Gastrocnemius medialis (tissue), 4 donors: Measurements from ENCODE around the gene HAAO. TPM values are rescaled to one million over a fixed set of nuclear protein-coding genes. Genes with fewer than 3 reads are reported as not detected.
A peak's percentile ranks its signal among the peaks of the same experiment; 100 is the strongest.

Experiments
- ATAC-seq, 2 donors: fragments of 150-250 bp; one replicate each; pipeline ENCODE4 v1.9.1; 2016
- DNase-seq, 2 donors: peaks; one replicate each; pipeline ENCODE4 v3.0.0-alpha.2; 2019
- H3K27ac ChIP-seq, 4 donors: fragments of 200-600 bp; sonication (generic); 1 replicate in 1 of 4; 2 replicates in 3 of 4; pipeline ENCODE4 v1.5.1; 2016 to 2018; ENCODE audit warnings: mild to moderate bottlenecking in 2 of 4, moderate library complexity in 1 of 4
- H3K27me3 ChIP-seq, 3 donors: fragments of 200-600 bp; sonication (generic) in 2 of 3; 1 replicate in 1 of 3; 2 replicates in 2 of 3; pipeline versions ENCODE4 v1.5.1 to v1.6.0; 2016 to 2019; ENCODE audit warnings: mild to moderate bottlenecking in 1 of 3, moderate library complexity in 1 of 3
- H3K36me3 ChIP-seq, 2 donors: fragments of 200-600 bp; sonication (generic) in 1 of 2; one replicate each; pipeline ENCODE4 v1.5.1; 2017 to 2018
- H3K4me1 ChIP-seq, 2 donors: fragments of 200-600 bp; sonication (generic) in 1 of 2; one replicate each; pipeline ENCODE4 v1.5.1; 2016 to 2017; ENCODE audit warnings: mild to moderate bottlenecking in 2 of 2
- H3K4me3 ChIP-seq, 4 donors: fragments of 200-600 bp; sonication (generic) in 3 of 4; 1 replicate in 1 of 4; 2 replicates in 3 of 4; pipeline ENCODE4 v1.5.1; 2016 to 2019; ENCODE audit warnings: mild to moderate bottlenecking in 2 of 4
- H3K9me3 ChIP-seq, 3 donors: fragments of 200-600 bp; sonication (generic) in 2 of 3; 1 replicate in 1 of 3; 2 replicates in 2 of 3; pipeline ENCODE4 v1.5.1; 2016 to 2019
- CTCF ChIP-seq, 5 experiments: fragments of 450-650 bp in 3 of 5; fragments of 200-600 bp in 2 of 5; sonication (generic) in 2 of 5; IDR thresholded peaks in 4 of 5; conservative IDR thresholded peaks in 1 of 5; 1 replicate in 4 of 5; 2 replicates in 1 of 5; pipeline ENCODE4 v1.5.1; 2016 to 2019; ENCODE audit warnings: antibody characterized with exemption in 5 of 5, mild to moderate bottlenecking in 3 of 5, moderate library complexity in 3 of 5
- POLR2A ChIP-seq, 2 donors: fragments of 450-650 bp; IDR thresholded peaks; one replicate each; pipeline ENCODE4 v1.6.1; 2017; ENCODE audit warnings: antibody characterized with exemption in 2 of 2, mild to moderate bottlenecking in 2 of 2, moderate library complexity in 2 of 2
- in situ Hi-C, 4 donors: fragments of 200-750 bp; cut with MboI; loops; one replicate each; pipeline versions ENCODE4 v1.15.0 to v1.8.0; 2017; ENCODE audit warnings: low sequenced_read_pairs in 4 of 4
- intact Hi-C: fragments of 100-400 bp; cut with DNase I; formaldehyde crosslinking; loops from one replicate; pipeline ENCODE4 v1.15.1; 2023; ENCODE audit warnings: low total_unique reads
- total RNA-seq, 4 donors: library from RNA; depleted of rRNA; stranded (reverse); fragments of >200 nt; gene quantifications; one replicate each; pipeline versions ENCODE4 v1.1.0 to v1.2.3, GENCODE V29; 2016

HAAO gene
- 1 to 10 TPM in 3 of 4 donors, under 1 TPM in 1; 0.53 to 2.5 (median 2.1) TPM for total RNA-seq

GRCh38 chr2:42792583-42793333 lies at the start of gene HAAO:
HAAO (minus strand) TSS chr2:42792583; CDS start chr2:42792536, 47 bp downstream.
- in situ Hi-C loops, result no loop called here
- Histone ChIP-seq H3K4me3 (peak within 1 kb of the TSS; percentile 53 to 69 (median 59)), H3K4me1 (peaks cover 6 to 7% of the 10 kb centered on the region in 2 donors), H3K36me3 (no peaks in the 10 kb centered on the region), H3K9me3 (no peaks in the 10 kb centered on the region), H3K27me3 (peaks cover 3 to 28% (median 21%) of the 10 kb centered on the region in 3 donors), H3K27ac (peak within 1 kb of the TSS; percentile 66 to 80 (median 74))
- TF ChIP-seq CTCF (IDR thresholded peaks at IDR 0.05 in 4 of 5, conservative IDR thresholded peaks at IDR 0.05 in 1 of 5) (peak in 2 of 5 experiments; percentile 3 to 28), POLR2A (IDR thresholded peaks at IDR 0.05) (no peak)
- DNase-seq (no peak), ATAC-seq (peak; percentile 38 to 53)
- intact Hi-C loops, result no loop called here

- in situ Hi-C loops, result loop anchor here (25.0 kb wide), 3 partner anchors 96 to 721 kb away; partner anchors contain the start of gene ZFP36L2 (in 1 of the 4)
Observed at GRCh38 chr2:42841344-42841743, 49.0 kb upstream of the HAAO start.

GRCh38 chr2:42840760-42841159 lies 48.4 kb upstream of the HAAO start:
- H3K27me3 ChIP-seq, result no peaks in the 10 kb centered on the region
- peak overlapping the region in 1 of 4 donors; percentile 43 for H3K27ac ChIP-seq
- no peak for DNase-seq
- ATAC-seq, result no peak
- no peak for TF ChIP-seq CTCF (IDR thresholded peaks at IDR 0.05 in 4 of 5, conservative IDR thresholded peaks at IDR 0.05 in 1 of 5)
- no peak for TF ChIP-seq POLR2A (IDR thresholded peaks at IDR 0.05)
- H3K4me1 ChIP-seq, result peaks cover 0 to 2% of the 10 kb centered on the region in 2 donors
- no peaks in the 10 kb centered on the region for H3K36me3 ChIP-seq
- in situ Hi-C loops, result loop anchor here (25.0 kb wide), 3 partner anchors 97 to 722 kb away; partner anchors contain the start of gene ZFP36L2 (in 1 of the 4)
- no peaks in the 10 kb centered on the region for H3K9me3 ChIP-seq
- H3K4me3 ChIP-seq, result no peak overlapping the region
- intact Hi-C loops, result no loop called here

More at GRCh38 chr2:42841344-42841743, 49.0 kb upstream of the HAAO start:
- ATAC-seq (no peak), DNase-seq (no peak)
- Histone ChIP-seq H3K4me3 (no peak overlapping the region), H3K27ac (no peak overlapping the region), H3K27me3 (no peaks in the 10 kb centered on the region), H3K4me1 (no peaks in the 10 kb centered on the region), H3K9me3 (no peaks in the 10 kb centered on the region), H3K36me3 (no peaks in the 10 kb centered on the region)
- intact Hi-C loops, result no loop called here
- TF ChIP-seq POLR2A (IDR thresholded peaks at IDR 0.05) (no peak), CTCF (IDR thresholded peaks at IDR 0.05 in 4 of 5, conservative IDR thresholded peaks at IDR 0.05 in 1 of 5) (no peak)

- in situ Hi-C loops (loop anchor here (10.0 to 25.0 kb wide), 5 partner anchors 97 to 722 kb away; partner anchors contain the start of gene ZFP36L2 (in 1 of the 4)), intact Hi-C loops (no loop called here)
Observed at GRCh38 chr2:42839809-42840501, 47.6 kb upstream of the HAAO start.

More at GRCh38 chr2:42839809-42840501, 47.6 kb upstream of the HAAO start:
- no peak for DNase-seq
- H3K4me3 ChIP-seq, result no peak overlapping the region
- TF ChIP-seq CTCF (IDR thresholded peaks at IDR 0.05 in 4 of 5, conservative IDR thresholded peaks at IDR 0.05 in 1 of 5), result no peak
- no peak for TF ChIP-seq POLR2A (IDR thresholded peaks at IDR 0.05)
- no peak for ATAC-seq
- H3K36me3 ChIP-seq, result no peaks in the 10 kb centered on the region
- H3K27ac ChIP-seq, result peak overlapping the region in 1 of 4 donors; percentile 43
- peaks cover 0 to 2% of the 10 kb centered on the region in 2 donors for H3K4me1 ChIP-seq
- no peaks in the 10 kb centered on the region for H3K27me3 ChIP-seq
- H3K9me3 ChIP-seq, result no peaks in the 10 kb centered on the region
